Measurements from ENCODE around the gene KCNN4. TPM values are rescaled to one million over a fixed set of nuclear protein-coding genes. Genes with fewer than 3 reads are reported as not detected.

The KCNN4 gene
- total RNA-seq, 1 experiment from 2014 or later, result 92.7 TPM

GRCh38 chr19:43726736-43727592, 53.8 kb downstream of the KCNN4 start:
- H3K4me3 ChIP-seq, result no peak overlapping the region
- no peaks in the 10 kb centered on the region; the same call in none of the 2 replicates for H3K36me3 ChIP-seq (ENCODE audit: low read depth)
- DNase-seq, result no peak
- H2AFZ ChIP-seq, result no peak overlapping the region
- intact Hi-C loops (cut with micrococcal nuclease; ENCODE audit: unreplicated experiment), result no loop called here
- H3K9me2 ChIP-seq (ENCODE audit: insufficient read depth), result no peaks in the 10 kb centered on the region
- no peak overlapping the region for H3K27ac ChIP-seq
- H4K20me1 ChIP-seq (ENCODE audit: insufficient read depth), result no peaks in the 10 kb centered on the region
- no peak overlapping the region for H3K4me2 ChIP-seq
- no TSS peak for BruUV-seq (replicated peaks)
- no peaks in the 10 kb centered on the region for H3K79me2 ChIP-seq (ENCODE audit: low read depth)
- peaks cover 19% of the 10 kb centered on the region for H3F3A ChIP-seq (ENCODE audit: insufficient read depth, low read depth)
- H3K4me1 ChIP-seq (replicated peaks; ENCODE audit: insufficient read depth), result no peaks in the 10 kb centered on the region
- CTCF ChIA-PET, result no interaction called here
- POLR2A ChIA-PET (ENCODE audit: unreplicated experiment), result no interaction called here
- TF ChIP-seq, protein P1, sequence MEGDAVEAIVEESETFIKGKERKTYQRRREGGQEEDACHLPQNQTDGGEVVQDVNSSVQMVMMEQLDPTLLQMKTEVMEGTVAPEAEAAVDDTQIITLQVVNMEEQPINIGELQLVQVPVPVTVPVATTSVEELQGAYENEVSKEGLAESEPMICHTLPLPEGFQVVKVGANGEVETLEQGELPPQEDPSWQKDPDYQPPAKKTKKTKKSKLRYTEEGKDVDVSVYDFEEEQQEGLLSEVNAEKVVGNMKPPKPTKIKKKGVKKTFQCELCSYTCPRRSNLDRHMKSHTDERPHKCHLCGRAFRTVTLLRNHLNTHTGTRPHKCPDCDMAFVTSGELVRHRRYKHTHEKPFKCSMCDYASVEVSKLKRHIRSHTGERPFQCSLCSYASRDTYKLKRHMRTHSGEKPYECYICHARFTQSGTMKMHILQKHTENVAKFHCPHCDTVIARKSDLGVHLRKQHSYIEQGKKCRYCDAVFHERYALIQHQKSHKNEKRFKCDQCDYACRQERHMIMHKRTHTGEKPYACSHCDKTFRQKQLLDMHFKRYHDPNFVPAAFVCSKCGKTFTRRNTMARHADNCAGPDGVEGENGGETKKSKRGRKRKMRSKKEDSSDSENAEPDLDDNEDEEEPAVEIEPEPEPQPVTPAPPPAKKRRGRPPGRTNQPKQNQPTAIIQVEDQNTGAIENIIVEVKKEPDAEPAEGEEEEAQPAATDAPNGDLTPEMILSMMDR (conservative IDR thresholded peaks at IDR 0.05), result no peak
- no peak for TF ChIP-seq EZH2 (IDR thresholded peaks at IDR 0.05; ENCODE audit: low read depth)
- no peaks in the 10 kb centered on the region for H3K9me3 ChIP-seq (ENCODE audit: insufficient read depth, low read depth)
- H3K27me3 ChIP-seq (ENCODE audit: insufficient read depth, low read depth), result no peaks in the 10 kb centered on the region

GRCh38 chr19:43725468-43725867, 55.3 kb downstream of the KCNN4 start:
- DNase-seq, result no peak
- H3K79me2 ChIP-seq (ENCODE audit: low read depth), result no peaks in the 10 kb centered on the region
- no peaks in the 10 kb centered on the region for H3K4me1 ChIP-seq (replicated peaks; ENCODE audit: insufficient read depth)
- H3K27ac ChIP-seq, result no peak overlapping the region
- H3K36me3 ChIP-seq (ENCODE audit: low read depth), result no peaks in the 10 kb centered on the region; the same call in 1 of the 2 replicates
- no peak overlapping the region for H2AFZ ChIP-seq
- no peak overlapping the region for H3K4me2 ChIP-seq
- no peak for TF ChIP-seq EZH2 (IDR thresholded peaks at IDR 0.05; ENCODE audit: low read depth)
- TF ChIP-seq, protein P1 (conservative IDR thresholded peaks at IDR 0.05), result no peak
- no peaks in the 10 kb centered on the region for H3K9me3 ChIP-seq (ENCODE audit: insufficient read depth, low read depth)
- H3K9me2 ChIP-seq (ENCODE audit: insufficient read depth), result no peaks in the 10 kb centered on the region
- ChIA-PET CTCF (interaction anchor here (0.6 kb wide), 1 partner anchor 21 kb away, joined by 6 read pairs; no protein-coding TSS in a partner anchor), POLR2A (ENCODE audit: unreplicated experiment) (interaction anchor here (0.6 to 0.7 kb wide), 2 partner anchors 45 to 119 kb away, joined by 10 to 26 read pairs; no protein-coding TSS in a partner anchor)
- no peaks in the 10 kb centered on the region for H4K20me1 ChIP-seq (ENCODE audit: insufficient read depth)
- no peaks in the 10 kb centered on the region for H3K27me3 ChIP-seq (ENCODE audit: insufficient read depth, low read depth)
- no peak overlapping the region for H3K4me3 ChIP-seq
- H3F3A ChIP-seq (ENCODE audit: insufficient read depth, low read depth), result peaks cover 14% of the 10 kb centered on the region
- intact Hi-C loops (cut with micrococcal nuclease; ENCODE audit: unreplicated experiment), result no loop called here
- BruUV-seq (replicated peaks), result no TSS peak

GRCh38 chr19:43724896-43725295, 55.9 kb downstream of the KCNN4 start:
- intact Hi-C loops (cut with micrococcal nuclease; ENCODE audit: unreplicated experiment), result no loop called here
- DNase-seq, result no peak
- CTCF ChIA-PET, result interaction anchor here (0.6 kb wide), 1 partner anchor 22 kb away, joined by 6 read pairs; no protein-coding TSS in a partner anchor
- H4K20me1 ChIP-seq (ENCODE audit: insufficient read depth), result no peaks in the 10 kb centered on the region
- H3K4me1 ChIP-seq (replicated peaks; ENCODE audit: insufficient read depth), result no peaks in the 10 kb centered on the region
- TF ChIP-seq, protein P1 (conservative IDR thresholded peaks at IDR 0.05), result no peak
- TF ChIP-seq EZH2 (IDR thresholded peaks at IDR 0.05; ENCODE audit: low read depth), result no peak
- H3F3A ChIP-seq (ENCODE audit: insufficient read depth, low read depth), result peaks cover 14% of the 10 kb centered on the region
- H3K27me3 ChIP-seq (ENCODE audit: insufficient read depth, low read depth), result no peaks in the 10 kb centered on the region
- no peak overlapping the region for H3K4me3 ChIP-seq
- H2AFZ ChIP-seq, result no peak overlapping the region
- H3K79me2 ChIP-seq (ENCODE audit: low read depth), result no peaks in the 10 kb centered on the region
- POLR2A ChIA-PET (ENCODE audit: unreplicated experiment), result interaction anchor here (0.6 to 0.7 kb wide), 3 partner anchors 46 to 118 kb away, joined by 10 to 26 read pairs (median 12); no protein-coding TSS in a partner anchor
- no peak overlapping the region for H3K27ac ChIP-seq
- no peaks in the 10 kb centered on the region; the same call in 1 of the 2 replicates for H3K36me3 ChIP-seq (ENCODE audit: low read depth)
- no peak overlapping the region for H3K4me2 ChIP-seq
- no TSS peak for BruUV-seq (replicated peaks)
- no peaks in the 10 kb centered on the region for H3K9me2 ChIP-seq (ENCODE audit: insufficient read depth)
- no peaks in the 10 kb centered on the region for H3K9me3 ChIP-seq (ENCODE audit: insufficient read depth, low read depth)
